Nephron progenitor cell (in vitro differentiated cells): ENCODE results near the gene MARK2.

Experiments
- DNase-seq: peaks from one replicate; pipeline ENCODE4 v3.0.0; 2021
- H3K27ac Mint-ChIP-seq: 2 replicates; pipeline ENCODE4 v1.8.0; 2021; ENCODE audit warnings: mild to moderate bottlenecking, moderate library complexity, mixed read lengths
- H3K27me3 Mint-ChIP-seq: 2 replicates; pipeline ENCODE4 v1.8.0; 2021; ENCODE audit warnings: mild to moderate bottlenecking, low read depth, mixed read lengths; ENCODE audit not compliant: poor library complexity
- H3K36me3 Mint-ChIP-seq: 2 replicates; pipeline ENCODE4 v1.8.0; 2021; ENCODE audit warnings: low read depth, mixed read lengths
- H3K4me1 Mint-ChIP-seq: 2 replicates; pipeline ENCODE4 v1.8.0; 2021; ENCODE audit warnings: mixed read lengths
- H3K4me3 Mint-ChIP-seq: 2 replicates; pipeline ENCODE4 v1.8.0; 2021; ENCODE audit warnings: mild to moderate bottlenecking, moderate library complexity, mixed read lengths
- H3K9me3 Mint-ChIP-seq: 2 replicates; pipeline ENCODE4 v1.8.0; 2021; ENCODE audit warnings: mild to moderate bottlenecking, moderate library complexity, mixed read lengths
- TF ChIP-seq, protein P1 (sequence below): fragments of 200-600 bp; sonication (generic); IDR thresholded peaks from 2 replicates; pipeline ENCODE4 v1.5.0; 2021; ENCODE audit warnings: antibody characterized with exemption

MARK2 gene

DNA sequence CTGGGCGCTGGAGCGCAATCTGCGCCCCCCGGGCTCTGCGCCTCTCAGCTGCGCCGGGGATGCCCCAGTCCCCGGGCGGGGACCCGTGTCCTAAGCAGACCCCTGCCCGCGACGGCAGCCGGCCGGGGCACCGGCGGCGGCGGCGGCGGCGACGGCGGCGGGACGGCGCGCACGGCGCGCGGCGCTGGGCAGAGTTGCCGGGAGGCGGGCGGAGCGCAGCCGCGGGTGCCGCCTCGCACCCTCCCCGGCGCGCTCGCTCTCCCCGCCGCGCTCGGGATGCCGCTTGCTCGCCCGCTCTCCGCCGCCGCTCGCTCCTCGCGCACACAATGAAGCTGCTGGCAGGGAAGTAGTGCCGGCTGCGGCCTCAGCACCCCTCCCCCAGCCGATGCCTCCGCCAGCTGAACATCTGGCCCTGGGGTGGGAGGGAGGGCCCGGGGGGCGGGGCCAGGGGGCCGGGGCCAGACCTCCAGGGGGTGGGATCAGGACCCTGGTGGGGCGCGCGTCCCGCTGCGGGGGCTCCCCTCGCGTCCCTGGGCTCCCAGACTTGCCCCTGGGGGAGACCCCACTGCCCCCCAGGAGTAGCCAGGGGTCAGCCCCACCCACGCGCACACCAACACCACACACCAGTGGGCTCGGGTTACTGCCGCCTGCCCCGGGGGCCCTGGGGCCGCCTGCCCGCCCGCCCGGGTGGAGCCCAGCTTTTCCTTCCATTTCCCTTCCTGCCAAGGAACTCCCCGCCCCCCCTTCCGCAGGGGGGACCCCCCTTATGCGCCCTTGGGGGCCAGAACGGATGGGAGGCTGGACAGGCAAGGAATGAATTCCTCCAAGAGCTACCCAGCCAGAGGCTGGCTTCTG is 78.2 kb downstream of the MARK2 start, which contains the start of gene RCOR2:
TSS of gene RCOR2 (minus strand) at position 328 of the 855 bp plus-strand sequence. CDS start 708 bp downstream, outside the sequence.
- Mint-ChIP-seq H3K4me1 (peaks cover 57% of the 10 kb centered on the region), H3K36me3 (peaks cover 17% of the 10 kb centered on the region), H3K9me3 (peaks cover 3% of the 10 kb centered on the region), H3K27ac (peak within 1 kb of the TSS; percentile 96), H3K4me3 (peak within 1 kb of the TSS; percentile 91), H3K27me3 (no peaks in the 10 kb centered on the region)
- DNase-seq: peak; percentile 88
- TF ChIP-seq, protein P1, sequence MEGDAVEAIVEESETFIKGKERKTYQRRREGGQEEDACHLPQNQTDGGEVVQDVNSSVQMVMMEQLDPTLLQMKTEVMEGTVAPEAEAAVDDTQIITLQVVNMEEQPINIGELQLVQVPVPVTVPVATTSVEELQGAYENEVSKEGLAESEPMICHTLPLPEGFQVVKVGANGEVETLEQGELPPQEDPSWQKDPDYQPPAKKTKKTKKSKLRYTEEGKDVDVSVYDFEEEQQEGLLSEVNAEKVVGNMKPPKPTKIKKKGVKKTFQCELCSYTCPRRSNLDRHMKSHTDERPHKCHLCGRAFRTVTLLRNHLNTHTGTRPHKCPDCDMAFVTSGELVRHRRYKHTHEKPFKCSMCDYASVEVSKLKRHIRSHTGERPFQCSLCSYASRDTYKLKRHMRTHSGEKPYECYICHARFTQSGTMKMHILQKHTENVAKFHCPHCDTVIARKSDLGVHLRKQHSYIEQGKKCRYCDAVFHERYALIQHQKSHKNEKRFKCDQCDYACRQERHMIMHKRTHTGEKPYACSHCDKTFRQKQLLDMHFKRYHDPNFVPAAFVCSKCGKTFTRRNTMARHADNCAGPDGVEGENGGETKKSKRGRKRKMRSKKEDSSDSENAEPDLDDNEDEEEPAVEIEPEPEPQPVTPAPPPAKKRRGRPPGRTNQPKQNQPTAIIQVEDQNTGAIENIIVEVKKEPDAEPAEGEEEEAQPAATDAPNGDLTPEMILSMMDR: no peak

DNA sequence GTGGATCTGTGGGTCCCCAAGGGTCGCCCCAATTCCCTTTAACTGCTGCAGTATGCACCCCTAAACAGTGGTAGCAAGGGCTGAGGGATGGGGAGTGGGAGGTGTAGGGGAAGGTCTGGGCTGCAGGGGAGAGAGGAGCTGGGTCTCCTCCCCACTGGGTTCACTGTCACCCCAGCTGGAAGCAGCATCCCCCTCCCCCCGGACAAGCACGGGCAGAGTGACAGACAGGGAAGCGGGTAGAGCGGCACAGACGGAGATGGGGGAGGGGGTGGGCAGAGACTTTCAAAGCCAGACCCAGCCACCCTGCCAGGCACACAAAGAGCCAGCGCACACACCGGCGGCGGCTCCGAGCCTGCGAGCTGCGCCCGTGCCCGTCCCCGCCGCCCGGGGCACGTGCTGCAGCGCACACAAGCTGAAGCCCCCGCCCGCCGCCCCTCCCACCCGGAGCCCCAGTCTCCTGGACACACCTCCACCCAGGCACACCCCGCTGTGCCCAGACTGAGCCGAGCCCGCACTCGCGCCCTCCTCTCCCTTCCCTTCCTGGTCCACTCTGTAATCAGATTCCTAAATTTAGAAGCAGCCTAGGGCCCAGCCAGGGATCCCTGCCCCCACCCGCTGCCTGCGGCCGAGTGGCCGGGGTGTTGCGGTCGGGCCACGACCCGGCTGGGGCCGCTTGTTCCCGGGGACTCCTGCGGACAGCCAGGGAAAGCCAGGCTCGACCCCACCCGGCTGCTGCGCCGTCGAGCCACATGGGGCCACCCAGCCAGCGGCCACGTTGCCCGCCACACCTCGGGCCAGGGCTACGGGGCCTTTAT is 79.0 kb downstream of the MARK2 start:
- peaks cover 57% of the 10 kb centered on the region for H3K4me1 Mint-ChIP-seq
- peak; percentile 67 for DNase-seq
- H3K4me3 Mint-ChIP-seq: peak overlapping the region; percentile 70
- H3K36me3 Mint-ChIP-seq: peaks cover 11% of the 10 kb centered on the region
- H3K27ac Mint-ChIP-seq: peak overlapping the region; percentile 96
- peaks cover 10% of the 10 kb centered on the region for H3K9me3 Mint-ChIP-seq
- TF ChIP-seq, protein P1: no peak
- H3K27me3 Mint-ChIP-seq: no peaks in the 10 kb centered on the region

DNA sequence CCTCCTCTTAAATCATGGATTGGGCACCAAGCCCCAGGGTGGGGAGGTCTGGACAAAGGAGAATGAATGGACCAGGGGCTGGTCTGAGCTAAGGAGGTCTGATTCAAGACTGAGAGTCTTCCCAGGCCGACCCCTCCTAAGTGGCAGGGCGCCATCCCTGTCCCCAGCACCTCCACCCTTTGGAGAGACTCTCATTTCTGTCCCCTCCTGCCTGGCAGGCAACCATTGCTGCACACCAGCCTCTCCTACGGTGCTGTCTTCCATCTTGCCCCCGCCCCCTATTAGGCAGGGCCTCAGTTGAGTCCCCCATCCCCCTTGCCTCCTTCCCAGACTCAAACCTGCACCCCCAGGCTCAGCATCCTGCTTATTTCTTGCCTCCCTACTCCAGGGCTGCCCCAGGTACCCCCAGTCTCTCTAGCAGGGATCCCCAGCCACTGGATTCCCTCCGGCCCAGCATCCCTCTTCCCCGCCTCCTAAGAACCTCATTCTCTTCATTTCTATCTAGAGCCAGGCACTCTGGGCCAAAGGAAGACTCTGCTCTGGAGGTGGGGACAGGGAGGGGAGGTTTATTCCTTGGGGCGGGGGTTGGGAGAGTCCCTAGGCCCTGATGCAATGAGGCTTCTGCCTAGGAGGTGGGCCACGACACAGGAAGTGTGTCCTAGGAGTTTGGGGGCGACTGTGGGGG is 79.7 kb downstream of the MARK2 start:
- H3K27me3 Mint-ChIP-seq: no peaks in the 10 kb centered on the region
- H3K27ac Mint-ChIP-seq: peak overlapping the region; percentile 98
- H3K9me3 Mint-ChIP-seq: peaks cover 12% of the 10 kb centered on the region
- peak; percentile 34 for DNase-seq
- H3K36me3 Mint-ChIP-seq: peaks cover 9% of the 10 kb centered on the region
- TF ChIP-seq, protein P1: no peak
- H3K4me1 Mint-ChIP-seq: peaks cover 63% of the 10 kb centered on the region
- H3K4me3 Mint-ChIP-seq: peak overlapping the region; percentile 68

DNA sequence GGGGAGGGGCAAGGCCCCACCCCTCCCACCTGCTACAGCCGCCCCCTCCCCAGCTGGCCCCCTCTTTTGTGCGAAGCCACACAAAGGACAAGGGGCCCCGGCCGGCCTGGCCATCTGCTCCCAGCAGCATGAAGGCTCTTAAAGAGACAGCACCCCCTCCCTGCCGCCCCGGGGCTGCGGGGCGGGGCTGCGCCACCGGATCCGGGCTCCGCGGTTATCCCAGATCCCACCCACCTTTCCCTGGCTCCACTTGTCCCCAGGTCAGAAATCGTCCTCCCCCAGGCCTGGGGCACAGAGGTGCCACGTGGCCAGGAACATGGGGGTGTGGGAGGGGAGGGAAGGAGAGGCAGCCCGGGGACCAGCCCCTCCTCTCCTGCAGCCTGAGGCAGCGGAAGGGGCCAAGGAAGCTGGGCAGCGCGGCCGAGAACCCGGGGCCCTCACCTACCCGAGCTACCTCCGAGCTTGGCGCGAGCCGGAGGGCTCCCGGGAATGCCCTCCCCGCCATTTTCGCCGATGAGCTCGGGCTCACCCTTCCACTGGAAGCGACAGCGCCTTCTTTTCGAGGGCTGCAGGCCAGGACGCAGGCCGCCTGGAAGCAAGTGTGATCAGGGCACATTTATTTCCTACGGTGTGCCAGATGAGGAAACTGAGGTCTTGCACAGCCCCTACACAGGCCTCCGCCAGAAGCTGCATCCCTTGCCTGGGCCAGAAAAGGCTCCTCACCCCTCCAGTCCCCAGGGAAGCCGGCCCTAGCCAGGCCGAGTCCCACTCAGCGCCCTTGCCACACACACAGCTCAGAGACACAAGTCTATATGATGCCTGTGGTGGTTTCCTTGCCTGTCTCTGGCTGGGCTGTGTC is 80.6 kb downstream of the MARK2 start:
- peak; percentile 70 for DNase-seq
- peak overlapping the region; percentile 59 for H3K27ac Mint-ChIP-seq
- peaks cover 12% of the 10 kb centered on the region for H3K9me3 Mint-ChIP-seq
- H3K4me3 Mint-ChIP-seq: no peak overlapping the region
- H3K36me3 Mint-ChIP-seq: peaks cover under 1% of the 10 kb centered on the region
- TF ChIP-seq, protein P1: no peak
- peaks cover 60% of the 10 kb centered on the region for H3K4me1 Mint-ChIP-seq
- no peaks in the 10 kb centered on the region for H3K27me3 Mint-ChIP-seq
